Thyroid gland (tissue), 4 donors: ENCODE results near the gene RBM22. TPM values are rescaled to one million over a fixed set of nuclear protein-coding genes. Genes with fewer than 3 reads are reported as not detected.

Experiments used
- DNase-seq, 2 donors: peaks; one replicate each; pipeline ENCODE4 v3.0.0-alpha.2; 2019
- H3K27ac ChIP-seq, 3 donors: fragments of 200-600 bp; sonication (generic); 1 replicate in 2 of 3; 2 replicates in 1 of 3; pipeline ENCODE4 v1.5.1; 2016 to 2019; ENCODE audit warnings: mild to moderate bottlenecking in 1 of 3, moderate library complexity in 1 of 3
- H3K27me3 ChIP-seq: fragments of 200-600 bp; sonication (generic); one replicate; pipeline ENCODE4 v1.5.1; 2019
- H3K36me3 ChIP-seq, 2 donors: fragments of 200-600 bp; sonication (generic); one replicate each; pipeline ENCODE4 v1.5.1; 2016 to 2019
- H3K4me1 ChIP-seq, 2 donors: fragments of 200-600 bp; sonication (generic); one replicate each; pipeline ENCODE4 v1.5.1; 2017 to 2019
- H3K4me3 ChIP-seq, 3 donors: fragments of 200-600 bp; sonication (generic); replicated peaks in 1 of 3; 1 replicate in 2 of 3; 2 replicates in 1 of 3; pipeline ENCODE4 v1.5.1; 2016; ENCODE audit warnings: mild to moderate bottlenecking in 1 of 3
- H3K9me3 ChIP-seq: fragments of 200-600 bp; sonication (generic); one replicate; pipeline ENCODE4 v1.5.1; 2017
- CTCF ChIP-seq, 6 experiments: fragments of 200-600 bp in 3 of 6; fragments of 450-650 bp in 3 of 6; sonication (generic) in 3 of 6; IDR thresholded peaks; one replicate each; pipeline ENCODE4 v1.5.1; 2016 to 2019; ENCODE audit warnings: antibody characterized with exemption in 6 of 6, mild to moderate bottlenecking in 2 of 6, inconsistent platforms in 1 of 6, moderate library complexity in 1 of 6
- POLR2A ChIP-seq, 2 donors: fragments of 450-650 bp; IDR thresholded peaks; one replicate each; pipeline ENCODE4 v1.6.1; 2017; ENCODE audit warnings: antibody characterized with exemption in 2 of 2, mild to moderate bottlenecking in 2 of 2, moderate library complexity in 1 of 2
- WGBS, 2 donors: methylation state at CpG; one replicate each; pipeline ENCODE4 v1.1.5; 2017; 5-methylcytosine and 5-hydroxymethylcytosine counted together
- intact Hi-C: fragments of 100-400 bp; cut with DNase I; formaldehyde crosslinking; loops from one replicate; pipeline ENCODE4 v1.15.1; 2023
- total RNA-seq, 4 donors: library from RNA; depleted of rRNA; stranded (reverse); fragments of >200 nt; gene quantifications; one replicate each; pipeline ENCODE4 v1.2.3, GENCODE V29; 2016

RBM22 gene
- total RNA-seq, 4 donors from 2014 or later = 39.1 to 47.2 (median 42.9) TPM

- intact Hi-C loops = no loop called here
- Histone ChIP-seq H3K4me1 (peaks cover 41 to 76% of the 10 kb centered on the region in 2 donors), H3K27me3 (no peaks in the 10 kb centered on the region)
Observed at GRCh38 chr5:150644058-150644457, 56.8 kb downstream of the RBM22 start.

GRCh38 chr5:150642991-150643710 lies 57.7 kb downstream of the RBM22 start:
- H3K27ac ChIP-seq = peak overlapping the region; percentile 77 to 87 (median 78)
- H3K4me3 ChIP-seq = no peak overlapping the region
- no peak for TF ChIP-seq CTCF (IDR thresholded peaks at IDR 0.05)
- no peak for TF ChIP-seq POLR2A (IDR thresholded peaks at IDR 0.05)
- no peaks in the 10 kb centered on the region for H3K27me3 ChIP-seq
- intact Hi-C loops = no loop called here
- no peaks in the 10 kb centered on the region for H3K9me3 ChIP-seq
- H3K36me3 ChIP-seq = no peaks in the 10 kb centered on the region
- peak; percentile 29 to 30 for DNase-seq
- peaks cover 45 to 81% of the 10 kb centered on the region in 2 donors for H3K4me1 ChIP-seq
- WGBS, 2 donors = 80 to 81% methylated on average over 12 of the region's 12 CpGs

More at GRCh38 chr5:150644058-150644457, 56.8 kb downstream of the RBM22 start:
- TF ChIP-seq CTCF (IDR thresholded peaks at IDR 0.05) (no peak), POLR2A (IDR thresholded peaks at IDR 0.05) (no peak)
- Histone ChIP-seq H3K36me3 (peaks cover 0 to 7% of the 10 kb centered on the region in 2 donors), H3K27ac (peak overlapping the region in 2 of 3 donors; percentile 63 to 78), H3K4me3 (no peak overlapping the region), H3K9me3 (no peaks in the 10 kb centered on the region)
- WGBS, 2 donors = 81 to 82% methylated on average over 5 of the region's 5 CpGs
- no peak for DNase-seq

- intact Hi-C loops = no loop called here
- Histone ChIP-seq H3K27me3 (no peaks in the 10 kb centered on the region), H3K9me3 (no peaks in the 10 kb centered on the region), H3K36me3 (no peaks in the 10 kb centered on the region), H3K4me1 (peaks cover 46 to 81% of the 10 kb centered on the region in 2 donors), H3K27ac (peak overlapping the region; percentile 77 to 87 (median 78)), H3K4me3 (no peak overlapping the region)
- no peak for TF ChIP-seq POLR2A (IDR thresholded peaks at IDR 0.05)
- no peak for TF ChIP-seq CTCF (IDR thresholded peaks at IDR 0.05)
- peak; percentile 87 to 92 for DNase-seq
- WGBS, 2 donors = 4 to 12% methylated on average over 4 to 5 of the region's 5 CpGs
Observed at GRCh38 chr5:150642567-150642927, 58.3 kb downstream of the RBM22 start.

- Histone ChIP-seq H3K4me3 (no peak overlapping the region), H3K9me3 (no peaks in the 10 kb centered on the region), H3K27me3 (no peaks in the 10 kb centered on the region), H3K4me1 (peaks cover 48 to 83% of the 10 kb centered on the region in 2 donors), H3K36me3 (no peaks in the 10 kb centered on the region), H3K27ac (peak overlapping the region in 2 of 3 donors; percentile 78 to 87)
- WGBS, 2 donors = 88 to 90% methylated on average over 4 to 5 of the region's 5 CpGs
- no peak for DNase-seq
- intact Hi-C loops = no loop called here
- TF ChIP-seq POLR2A (IDR thresholded peaks at IDR 0.05) = no peak
Observed at GRCh38 chr5:150641824-150642566, 58.9 kb downstream of the RBM22 start.

- TF ChIP-seq POLR2A (IDR thresholded peaks at IDR 0.05) (no peak), CTCF (IDR thresholded peaks at IDR 0.05) (no peak)
- no peaks in the 10 kb centered on the region for H3K36me3 ChIP-seq
- H3K27me3 ChIP-seq = no peaks in the 10 kb centered on the region
- H3K27ac ChIP-seq = peak overlapping the region; percentile 66 to 87 (median 78)
- H3K4me3 ChIP-seq = no peak overlapping the region
- no peak for DNase-seq
- 55 to 71% methylated on average over 9 of the region's 9 CpGs for WGBS, 2 donors
- H3K9me3 ChIP-seq = no peaks in the 10 kb centered on the region
- intact Hi-C loops = no loop called here
- peaks cover 48 to 92% of the 10 kb centered on the region in 2 donors for H3K4me1 ChIP-seq
Observed at GRCh38 chr5:150641006-150641570, 59.8 kb downstream of the RBM22 start.

Other genes starting within 250 kb of the RBM22 start
- gene NDST1, start 192.9 kb downstream of the RBM22 start, total RNA-seq = 100 to 1,000 TPM in 2 of 4 donors, 10 to 100 TPM in 2; 84.9 to 171 (median 113) TPM
- 10 to 100 TPM in 3 of 4 donors, 1 to 10 TPM in 1; 8.8 to 19.3 (median 14.1) TPM for gene SYNPO, start 60.4 kb downstream of the RBM22 start, total RNA-seq
- under 1 TPM in 3 of 4 donors, not detected in 1; 0.11 to 0.29 (median 0.13) TPM for gene MYOZ3, start 39.8 kb downstream of the RBM22 start, total RNA-seq
- gene DCTN4, start 58.0 kb upstream of the RBM22 start, total RNA-seq = 10 to 100 TPM; 65.4 to 78.5 (median 72.8) TPM
- 10 to 100 TPM; 17.8 to 47.3 (median 24.1) TPM for gene SMIM3, start 77.7 kb upstream of the RBM22 start, total RNA-seq
- gene IRGM, start 145.5 kb upstream of the RBM22 start, total RNA-seq = under 1 TPM in 1 of 4 donors, not detected in 3; 0.67 TPM
- gene ZNF300, start 203.9 kb upstream of the RBM22 start, total RNA-seq = 1 to 10 TPM; 7.3 to 8.6 (median 7.8) TPM